ENCODE data around the gene FAM76A.

DNA sequence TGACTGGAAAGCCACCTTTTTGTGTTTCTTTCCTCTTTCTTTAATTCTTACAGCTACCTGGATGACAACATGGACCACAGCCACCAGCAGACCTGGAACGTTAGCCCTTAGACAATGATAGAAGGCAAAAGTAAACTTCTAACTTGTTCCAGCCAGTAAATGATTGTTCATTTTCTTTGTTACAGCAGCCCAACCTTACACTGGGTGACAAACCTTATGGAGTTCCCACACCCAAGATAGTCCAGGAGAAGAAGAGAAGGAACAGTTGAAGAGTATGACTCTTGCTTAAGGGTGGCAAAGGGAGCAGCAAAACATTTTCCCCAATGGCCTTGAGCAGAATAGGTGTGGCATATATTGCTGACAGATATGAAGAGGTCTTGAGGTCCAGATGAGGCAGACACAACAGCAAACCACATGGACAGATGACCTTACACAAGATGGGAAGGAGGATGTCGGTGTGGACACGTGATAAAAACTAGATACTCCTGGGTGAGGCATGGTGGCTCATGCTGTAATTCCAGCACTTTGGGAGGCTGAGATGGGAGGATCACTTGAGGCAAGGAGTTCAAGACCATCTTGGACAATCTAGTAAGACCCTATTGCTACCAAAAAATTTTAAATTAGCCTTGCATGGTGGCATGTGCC is 11.8 kb upstream of the FAM76A start:
- TF ChIP-seq, protein P1, sequence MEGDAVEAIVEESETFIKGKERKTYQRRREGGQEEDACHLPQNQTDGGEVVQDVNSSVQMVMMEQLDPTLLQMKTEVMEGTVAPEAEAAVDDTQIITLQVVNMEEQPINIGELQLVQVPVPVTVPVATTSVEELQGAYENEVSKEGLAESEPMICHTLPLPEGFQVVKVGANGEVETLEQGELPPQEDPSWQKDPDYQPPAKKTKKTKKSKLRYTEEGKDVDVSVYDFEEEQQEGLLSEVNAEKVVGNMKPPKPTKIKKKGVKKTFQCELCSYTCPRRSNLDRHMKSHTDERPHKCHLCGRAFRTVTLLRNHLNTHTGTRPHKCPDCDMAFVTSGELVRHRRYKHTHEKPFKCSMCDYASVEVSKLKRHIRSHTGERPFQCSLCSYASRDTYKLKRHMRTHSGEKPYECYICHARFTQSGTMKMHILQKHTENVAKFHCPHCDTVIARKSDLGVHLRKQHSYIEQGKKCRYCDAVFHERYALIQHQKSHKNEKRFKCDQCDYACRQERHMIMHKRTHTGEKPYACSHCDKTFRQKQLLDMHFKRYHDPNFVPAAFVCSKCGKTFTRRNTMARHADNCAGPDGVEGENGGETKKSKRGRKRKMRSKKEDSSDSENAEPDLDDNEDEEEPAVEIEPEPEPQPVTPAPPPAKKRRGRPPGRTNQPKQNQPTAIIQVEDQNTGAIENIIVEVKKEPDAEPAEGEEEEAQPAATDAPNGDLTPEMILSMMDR (IDR thresholded peaks at IDR 0.05; ENCODE audit: borderline replicate concordance, extremely low read depth, low read length, poor library complexity, severe bottlenecking): no peak
- no peak for TF ChIP-seq EZH2 (IDR thresholded peaks at IDR 0.05; ENCODE audit: borderline replicate concordance, low read depth, low read length, severe bottlenecking)

Measured in DND-41 (cell line).